Astrocyte (in vitro differentiated cells and primary cell): ENCODE results near the gene GNA14. TPM values are rescaled to one million over a fixed set of nuclear protein-coding genes. Genes with fewer than 3 reads are reported as not detected.
A peak's percentile ranks its signal among the peaks of the same experiment; 100 is the strongest.

Experiments
- DNase-seq: peaks from one replicate; pipeline ENCODE4 v3.0.0-alpha.2; 2010; ENCODE audit warnings: low read depth
- FAIRE-seq: peaks from 2 replicates; lab custom pipeline; 2011; peaks lifted over from hg19 to GRCh38; lab: Jason Lieb, UNC
- H2AFZ ChIP-seq: 2 replicates; pipeline ENCODE4 v1.6.0; 2012; ENCODE audit warnings: low read depth, low read length, inconsistent platforms
- H3K27ac ChIP-seq: 2 replicates; pipeline ENCODE4 v1.5.1; 2011; ENCODE audit warnings: low read depth, low read length, inconsistent platforms
- H3K27me3 ChIP-seq: 2 replicates; pipeline ENCODE4 v1.6.0; 2011; ENCODE audit warnings: low read length, inconsistent platforms; ENCODE audit not compliant: insufficient read depth
- H3K36me3 ChIP-seq: 2 replicates; pipeline ENCODE4 v1.5.1; 2011; ENCODE audit warnings: low read length, inconsistent platforms; ENCODE audit not compliant: insufficient read depth
- H3K4me1 ChIP-seq: 2 replicates; pipeline ENCODE4 v1.5.1; 2011; ENCODE audit warnings: low read length, inconsistent platforms; ENCODE audit not compliant: insufficient read depth
- H3K4me2 ChIP-seq: 2 replicates; pipeline ENCODE4 v1.6.0; 2012; ENCODE audit warnings: low read length, inconsistent platforms
- H3K4me3 ChIP-seq: 2 replicates; pipeline ENCODE4 v1.5.1; 2011; ENCODE audit warnings: low read depth, mild to moderate bottlenecking, low read length, inconsistent platforms; ENCODE audit not compliant: insufficient read depth
- H3K79me2 ChIP-seq: 2 replicates; pipeline ENCODE4 v1.6.0; 2012; ENCODE audit warnings: mild to moderate bottlenecking, low read length, inconsistent platforms; ENCODE audit not compliant: insufficient read depth
- H3K9ac ChIP-seq: 2 replicates; pipeline ENCODE4 v1.6.0; 2012; ENCODE audit warnings: mild to moderate bottlenecking, low read length, inconsistent platforms
- H3K9me3 ChIP-seq: 2 replicates; pipeline ENCODE4 v1.5.1; 2012; ENCODE audit warnings: low read depth, mild to moderate bottlenecking, low read length, inconsistent platforms; ENCODE audit not compliant: insufficient read depth
- H4K20me1 ChIP-seq: 2 replicates; pipeline ENCODE4 v1.6.0; 2012; ENCODE audit warnings: low read length, inconsistent platforms; ENCODE audit not compliant: insufficient read depth
- H3K27ac Mint-ChIP-seq: one replicate; pipeline ENCODE4 v1.8.0; 2021; ENCODE audit warnings: mild to moderate bottlenecking, mixed read lengths; ENCODE audit not compliant: unreplicated experiment
- H3K27me3 Mint-ChIP-seq: one replicate; pipeline ENCODE4 v1.8.0; 2021; ENCODE audit warnings: low read depth, mixed read lengths; ENCODE audit not compliant: unreplicated experiment
- H3K36me3 Mint-ChIP-seq: one replicate; pipeline ENCODE4 v1.8.0; 2021; ENCODE audit warnings: low read depth, mixed read lengths; ENCODE audit not compliant: unreplicated experiment
- H3K4me1 Mint-ChIP-seq: one replicate; pipeline ENCODE4 v1.8.0; 2021; ENCODE audit warnings: low read depth, mixed read lengths; ENCODE audit not compliant: unreplicated experiment
- H3K4me3 Mint-ChIP-seq: one replicate; pipeline ENCODE4 v1.8.0; 2021; ENCODE audit warnings: mild to moderate bottlenecking, moderate library complexity, mixed read lengths; ENCODE audit not compliant: unreplicated experiment
- H3K9me3 Mint-ChIP-seq: one replicate; pipeline ENCODE4 v1.8.0; 2021; ENCODE audit warnings: mild to moderate bottlenecking, mixed read lengths; ENCODE audit not compliant: unreplicated experiment
- CTCF ChIP-seq: IDR thresholded peaks from 2 replicates; pipeline ENCODE4 v1.5.1; 2011; ENCODE audit warnings: low read depth, mild to moderate bottlenecking, inconsistent platforms, low read length, moderate library complexity; ENCODE audit not compliant: insufficient read depth
- EZH2 ChIP-seq: IDR thresholded peaks from 2 replicates; pipeline ENCODE4 v1.6.1; 2012; ENCODE audit warnings: mild to moderate bottlenecking, low read length, inconsistent platforms; ENCODE audit not compliant: insufficient read depth
- total RNA-seq: library from RNA; stranded (reverse); gene quantifications from 2 replicates; pipeline ENCODE4 v1.2.1, GENCODE V29; 2021

The GNA14 gene
- total RNA-seq, 1 donor from 2014 or later: 1.0 TPM

- peak overlapping the region; percentile 67 for H3K9ac ChIP-seq
- no peaks in the 10 kb centered on the region for H3K27me3 Mint-ChIP-seq
- H3K4me3 Mint-ChIP-seq: no peak overlapping the region
- peak; percentile 78 for DNase-seq
- peak overlapping the region; percentile 41 for H3K4me2 ChIP-seq
- peak overlapping the region; percentile 89 for H3K27ac ChIP-seq
- H3K27ac Mint-ChIP-seq: peak overlapping the region; percentile 49
- H3K36me3 Mint-ChIP-seq: peaks cover 7% of the 10 kb centered on the region
- TF ChIP-seq CTCF (no peak), EZH2 (no peak)
- no peaks in the 10 kb centered on the region for H3K9me3 ChIP-seq
- H4K20me1 ChIP-seq: no peaks in the 10 kb centered on the region
- no peaks in the 10 kb centered on the region for H3K36me3 ChIP-seq
- H3K4me1 Mint-ChIP-seq: peaks cover 11% of the 10 kb centered on the region
- no peaks in the 10 kb centered on the region for H3K79me2 ChIP-seq
- peak; percentile 96 for FAIRE-seq
- no peak overlapping the region for H3K4me3 ChIP-seq
- no peaks in the 10 kb centered on the region for H3K27me3 ChIP-seq
- H3K4me1 ChIP-seq: peaks cover 17% of the 10 kb centered on the region
- peaks cover 14% of the 10 kb centered on the region for H3K9me3 Mint-ChIP-seq
- H2AFZ ChIP-seq: peak overlapping the region; percentile 83
Measured at GRCh38 chr9:77475641-77476473, 172.3 kb downstream of the GNA14 start.

- no peaks in the 10 kb centered on the region for H3K27me3 Mint-ChIP-seq
- DNase-seq (no peak), FAIRE-seq (no peak)
- peaks cover 14% of the 10 kb centered on the region for H3K9me3 Mint-ChIP-seq
- Histone ChIP-seq H3K9me3 (no peaks in the 10 kb centered on the region), H3K4me1 (peaks cover 20% of the 10 kb centered on the region), H3K79me2 (no peaks in the 10 kb centered on the region), H3K36me3 (no peaks in the 10 kb centered on the region), H3K27ac (no peak overlapping the region), H3K4me3 (no peak overlapping the region), H3K4me2 (no peak overlapping the region), H2AFZ (no peak overlapping the region), H3K27me3 (no peaks in the 10 kb centered on the region), H3K9ac (no peak overlapping the region), H4K20me1 (no peaks in the 10 kb centered on the region)
- H3K4me3 Mint-ChIP-seq: no peak overlapping the region
- no peak for TF ChIP-seq EZH2
- TF ChIP-seq CTCF: no peak
- H3K27ac Mint-ChIP-seq: no peak overlapping the region
- peaks cover 7% of the 10 kb centered on the region for H3K36me3 Mint-ChIP-seq
- peaks cover 11% of the 10 kb centered on the region for H3K4me1 Mint-ChIP-seq
Measured at GRCh38 chr9:77474936-77475335, 173.2 kb downstream of the GNA14 start.

GRCh38 chr9:77472646-77473045, 175.5 kb downstream of the GNA14 start:
- no peaks in the 10 kb centered on the region for H3K27me3 ChIP-seq
- no peaks in the 10 kb centered on the region for H3K79me2 ChIP-seq
- no peaks in the 10 kb centered on the region for H3K9me3 ChIP-seq
- DNase-seq (no peak), FAIRE-seq (no peak)
- peaks cover 28% of the 10 kb centered on the region for H3K4me1 ChIP-seq
- no peak overlapping the region for H3K4me3 ChIP-seq
- Mint-ChIP-seq H3K36me3 (peaks cover 7% of the 10 kb centered on the region), H3K27ac (no peak overlapping the region), H3K9me3 (peaks cover 13% of the 10 kb centered on the region), H3K4me3 (peak overlapping the region; percentile 54), H3K4me1 (peaks cover 13% of the 10 kb centered on the region), H3K27me3 (no peaks in the 10 kb centered on the region)
- no peak for TF ChIP-seq CTCF
- no peak for TF ChIP-seq EZH2
- no peaks in the 10 kb centered on the region for H3K36me3 ChIP-seq
- H4K20me1 ChIP-seq: no peaks in the 10 kb centered on the region
- H3K9ac ChIP-seq: no peak overlapping the region
- no peak overlapping the region for H3K4me2 ChIP-seq
- H2AFZ ChIP-seq: no peak overlapping the region
- H3K27ac ChIP-seq: no peak overlapping the region
